Left kidney (tissue), 2 donors: Measurements from ENCODE around the gene BATF. TPM values are rescaled to one million over a fixed set of nuclear protein-coding genes. Genes with fewer than 3 reads are reported as not detected.

Experiments
- DNase-seq: peaks from one replicate; pipeline ENCODE4 v3.0.0-alpha.2; 2013
- polyA plus RNA-seq: library from polyadenylated mRNA; unstranded; fragments of 120-200 nt; gene quantifications from one replicate; pipeline ENCODE4 v1.2.1, GENCODE V29; 2013; ENCODE audit not compliant: insufficient read length

Gene BATF
- polyA plus RNA-seq, 1 donor, result not detected

DNA sequence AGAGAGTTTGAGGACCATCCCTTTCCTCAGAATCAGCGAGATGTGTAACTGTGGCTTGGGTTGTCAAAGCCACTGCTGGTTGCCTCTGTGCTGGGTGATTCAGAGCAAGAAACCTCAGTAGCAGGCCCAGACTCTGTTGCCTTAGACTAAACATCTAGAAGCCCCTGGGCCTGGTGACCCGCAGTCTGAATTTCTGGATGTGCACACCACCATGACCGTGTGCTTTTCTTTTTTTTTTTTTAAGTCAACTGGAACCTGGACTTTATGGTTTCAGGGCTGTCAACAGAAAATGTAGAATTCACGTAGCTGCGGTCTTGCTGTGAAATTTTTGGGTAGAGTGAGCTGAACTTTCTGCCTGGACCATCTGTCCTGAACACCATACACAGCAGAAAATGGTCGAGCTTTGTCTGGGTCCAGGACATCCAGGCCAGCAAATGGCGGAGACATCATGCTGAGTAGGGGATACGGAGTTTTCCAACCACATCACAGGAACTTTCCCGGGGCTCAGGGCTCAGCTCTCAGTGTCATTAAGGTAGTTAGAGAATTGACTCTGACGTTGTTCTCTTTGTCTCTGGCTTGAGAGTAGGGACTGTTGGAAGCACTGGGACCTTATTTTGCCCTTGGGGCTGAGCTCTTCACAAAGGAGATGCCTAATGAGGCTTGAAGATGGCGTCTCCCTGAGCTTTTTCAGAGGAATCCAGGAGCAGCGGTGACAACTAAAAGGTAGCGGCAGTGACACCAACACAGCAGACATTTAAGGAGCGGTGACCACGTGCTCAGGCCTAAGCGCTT lies 23.0 kb upstream of the BATF start:
- no peak for DNase-seq

DNA sequence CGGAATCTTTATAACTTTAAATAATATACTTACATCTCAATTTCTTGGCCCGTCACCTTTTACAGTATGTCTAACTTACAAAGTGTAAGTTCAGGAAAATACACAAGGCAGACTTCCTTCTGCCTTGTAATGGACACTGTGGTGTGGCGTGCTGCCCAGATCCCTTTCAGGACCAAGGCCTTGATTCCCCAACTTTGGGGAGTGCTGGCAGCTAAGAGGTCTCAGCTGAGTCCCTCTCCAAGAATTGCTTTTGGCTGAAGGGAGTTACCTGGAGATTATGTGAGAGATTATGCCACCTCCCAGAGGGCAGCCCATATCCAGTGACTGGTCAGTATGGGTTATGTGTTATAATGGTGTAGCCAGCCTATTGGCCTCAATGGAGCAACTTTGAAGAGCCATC lies 21.2 kb upstream of the BATF start:
- no peak for DNase-seq

DNA sequence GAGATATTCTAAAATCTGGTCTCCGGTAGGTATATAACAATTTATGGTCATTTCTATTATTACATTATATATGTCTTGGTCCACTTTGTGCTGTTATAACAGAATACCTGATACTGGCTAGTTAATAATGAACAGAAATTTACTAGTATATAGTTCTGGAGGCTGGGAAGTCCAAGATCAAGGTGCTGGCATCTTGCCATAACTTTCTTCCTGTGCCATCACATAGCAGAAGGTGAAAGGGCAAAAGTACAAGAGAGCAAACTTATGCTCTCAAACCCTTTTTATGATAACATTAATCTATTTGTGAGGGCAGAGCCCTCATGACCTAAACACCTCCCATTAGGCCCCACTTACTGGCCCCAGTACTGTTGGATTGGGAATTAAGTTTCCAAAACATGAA lies 17.9 kb upstream of the BATF start:
- DNase-seq, result no peak

DNA sequence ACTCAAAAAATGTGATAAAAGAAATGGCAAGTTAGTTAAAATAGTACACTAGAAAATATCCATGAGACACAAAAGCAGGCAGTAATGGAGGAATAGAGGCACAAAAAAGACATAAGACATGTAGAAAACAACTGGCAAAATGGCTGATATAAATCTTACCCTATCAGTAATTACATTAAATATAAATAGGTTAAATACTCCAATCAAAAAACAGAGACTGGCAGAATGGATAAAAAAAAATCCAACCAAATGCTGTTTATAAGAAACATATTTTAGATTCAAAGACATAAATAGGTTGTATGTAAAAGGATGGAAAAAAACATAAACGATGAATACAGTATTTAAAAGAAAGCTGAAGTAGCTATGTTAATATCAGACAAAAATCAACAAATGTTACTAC lies 15.3 kb upstream of the BATF start:
- no peak for DNase-seq

DNA sequence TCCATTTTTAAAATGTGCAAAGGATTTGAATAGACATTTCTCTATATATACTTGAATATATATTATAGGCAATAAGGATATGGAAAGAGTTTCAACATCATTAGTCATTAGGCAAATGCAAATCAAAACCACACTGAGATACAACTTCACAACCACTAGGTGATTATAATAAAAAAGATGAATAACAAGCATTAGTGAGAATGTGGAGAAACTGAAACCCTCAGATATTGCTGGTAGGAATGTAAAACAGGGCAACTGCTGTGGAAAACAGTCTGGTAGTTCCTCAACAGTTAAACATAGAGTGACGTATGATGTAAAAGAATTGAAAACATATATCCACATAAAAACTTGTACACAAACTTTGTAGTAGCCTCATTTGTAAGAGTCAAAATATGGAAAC lies 11.7 kb upstream of the BATF start:
- DNase-seq, result no peak

DNA sequence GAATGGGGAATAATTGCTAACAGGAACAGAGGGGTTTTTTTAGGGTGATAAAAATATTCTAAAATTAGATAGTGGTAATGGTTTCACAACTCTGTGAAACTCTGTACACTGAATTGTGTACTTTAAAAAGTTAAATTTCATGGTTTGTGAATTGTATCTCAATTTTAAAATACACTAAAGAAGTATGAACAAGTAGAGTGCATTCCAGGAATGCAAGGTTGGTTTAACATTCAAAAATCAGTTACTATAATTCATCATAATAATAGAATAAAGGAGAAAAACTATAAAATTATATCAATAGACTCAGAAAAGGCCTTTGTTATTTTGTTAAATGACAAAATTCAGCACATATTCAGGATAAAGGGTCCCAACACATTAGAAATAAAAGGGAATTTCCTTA lies 11.1 kb upstream of the BATF start:
- DNase-seq, result no peak

DNA sequence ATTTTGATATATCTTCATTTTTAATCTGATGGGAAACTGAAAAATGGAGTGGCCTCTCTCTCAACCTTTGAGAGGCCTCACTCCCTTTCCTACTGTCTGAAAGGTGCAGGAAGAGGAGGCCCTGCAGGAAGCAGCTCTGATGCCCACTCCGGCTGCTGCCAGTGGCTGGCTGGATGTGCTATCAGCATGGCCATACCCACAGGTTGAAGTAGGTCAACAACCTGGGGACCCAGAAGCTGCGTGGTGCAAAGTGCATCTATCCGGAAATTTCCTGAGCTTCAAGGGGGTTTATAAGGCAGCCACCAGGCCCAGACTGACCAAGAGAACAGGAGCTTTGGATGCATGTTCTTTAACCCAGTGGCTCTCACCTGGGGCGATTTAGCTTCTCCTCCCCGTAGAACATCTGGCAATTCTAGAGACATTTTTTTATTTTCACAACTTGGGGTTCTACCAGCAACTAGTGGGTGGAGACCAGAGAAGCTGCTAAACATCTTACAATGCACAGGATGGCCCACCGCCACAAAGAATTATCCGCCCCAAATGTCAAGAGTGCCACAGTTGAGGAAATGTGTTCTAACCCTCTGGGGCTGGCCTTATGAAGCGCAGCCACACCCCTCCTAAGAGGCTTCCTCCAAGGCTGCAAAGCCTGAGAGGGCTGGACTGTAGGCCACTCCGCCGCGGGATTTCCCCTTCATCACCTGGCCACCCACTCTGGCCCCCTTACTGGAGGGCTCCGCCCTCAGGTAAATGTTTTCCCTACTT lies 8.2 kb upstream of the BATF start:
- DNase-seq, result no peak

DNA sequence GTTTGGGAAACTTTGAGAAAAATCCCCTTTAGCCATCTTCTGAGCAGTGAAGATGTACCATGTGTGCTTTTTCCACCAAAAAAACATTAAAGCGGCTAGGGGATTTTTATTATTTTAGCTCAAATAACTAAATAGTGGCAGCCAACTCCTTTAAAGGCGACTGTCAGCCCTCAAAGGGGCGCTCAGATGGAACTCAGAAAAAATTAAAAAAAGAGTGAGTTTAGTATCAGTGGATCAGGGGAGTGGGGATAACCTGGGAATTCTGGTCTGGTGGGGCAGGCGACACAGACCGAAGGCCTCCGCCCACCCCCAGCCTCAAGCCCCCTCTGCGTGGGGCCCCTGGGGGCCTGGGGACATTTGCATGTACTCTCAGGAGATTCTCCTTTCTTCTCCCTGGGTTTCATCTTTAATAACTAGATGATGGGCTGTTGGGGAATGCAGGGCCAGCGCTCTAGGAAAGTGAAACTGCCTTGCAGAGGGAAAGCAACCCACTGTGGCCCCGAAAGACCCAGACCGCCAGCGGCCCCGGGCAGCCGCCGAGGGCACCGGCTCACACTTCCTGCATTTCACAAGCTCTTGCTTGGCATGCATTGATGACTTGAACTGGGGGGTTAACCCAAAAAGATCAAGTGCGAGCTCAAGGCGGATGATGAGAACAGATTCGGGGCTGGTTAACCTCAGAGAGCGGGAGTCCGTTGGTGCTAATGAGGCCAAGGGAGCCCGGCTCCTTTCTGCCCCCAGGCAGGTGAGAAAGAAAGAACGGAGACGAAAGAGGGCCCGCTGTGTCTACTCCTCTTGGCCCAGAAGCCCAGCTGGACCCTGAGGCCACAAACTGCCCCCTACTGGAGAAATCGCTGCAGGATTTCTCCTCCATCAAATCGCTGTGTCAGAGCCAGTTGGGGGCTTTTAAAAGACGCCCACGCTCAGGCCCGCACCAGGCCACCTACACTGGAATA lies 7.3 kb upstream of the BATF start:
- no peak for DNase-seq

DNA sequence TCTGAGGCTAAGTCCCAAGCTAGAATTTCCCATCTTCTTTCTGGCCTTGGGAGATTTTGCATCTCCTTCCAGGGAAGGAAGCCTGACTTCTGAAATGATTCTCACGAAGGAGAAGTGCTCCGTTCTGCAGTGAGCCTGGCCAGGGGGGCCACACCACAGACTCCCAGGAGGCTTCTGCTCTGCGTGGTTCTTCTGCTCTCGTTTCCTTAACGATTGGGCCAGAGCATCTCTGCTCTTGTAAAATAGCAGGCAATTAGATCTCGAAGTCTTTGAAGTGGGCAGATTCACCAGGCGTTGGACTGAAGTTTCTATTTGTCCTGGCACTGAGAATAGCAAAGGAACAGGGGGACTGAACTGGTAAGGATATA lies 6.7 kb upstream of the BATF start:
- DNase-seq, result no peak

DNA sequence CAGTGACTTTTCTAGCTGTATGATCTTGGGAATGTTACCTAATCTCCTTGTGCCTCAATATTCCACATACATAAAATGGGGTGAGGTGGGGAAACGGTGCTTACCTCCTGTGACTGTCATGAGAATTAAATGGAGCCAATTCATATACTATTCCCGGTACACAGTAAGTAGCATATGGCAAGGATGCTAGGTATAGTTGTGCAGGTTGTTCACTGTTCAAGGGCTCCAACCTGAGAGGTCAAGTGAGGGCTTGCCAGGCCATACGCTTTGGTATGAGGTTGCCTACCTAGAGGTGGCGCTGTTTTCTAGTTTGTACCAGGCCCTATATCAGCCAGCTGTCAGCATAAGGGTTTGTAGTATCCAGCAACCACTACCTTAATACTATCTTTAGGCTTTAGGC lies 3.6 kb upstream of the BATF start:
- no peak for DNase-seq

DNA sequence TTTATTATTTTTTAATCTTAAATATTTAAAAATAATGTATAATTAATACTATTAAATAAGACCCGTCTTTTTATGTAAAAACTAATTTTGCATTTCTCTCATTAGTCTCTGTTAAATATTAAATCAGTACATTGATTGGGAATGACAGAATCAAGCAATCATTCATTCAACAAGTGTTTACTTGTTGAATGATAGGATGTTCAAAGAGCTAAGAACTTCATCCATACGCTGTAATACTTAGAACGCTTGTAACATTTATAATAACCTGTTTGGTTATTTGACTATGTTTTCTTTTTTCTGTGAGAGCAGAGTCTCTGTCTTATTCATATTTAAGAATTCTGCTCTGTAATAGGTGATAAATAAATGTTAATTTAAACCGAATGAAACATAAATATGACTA lies 2.9 kb upstream of the BATF start:
- DNase-seq, result no peak

DNA sequence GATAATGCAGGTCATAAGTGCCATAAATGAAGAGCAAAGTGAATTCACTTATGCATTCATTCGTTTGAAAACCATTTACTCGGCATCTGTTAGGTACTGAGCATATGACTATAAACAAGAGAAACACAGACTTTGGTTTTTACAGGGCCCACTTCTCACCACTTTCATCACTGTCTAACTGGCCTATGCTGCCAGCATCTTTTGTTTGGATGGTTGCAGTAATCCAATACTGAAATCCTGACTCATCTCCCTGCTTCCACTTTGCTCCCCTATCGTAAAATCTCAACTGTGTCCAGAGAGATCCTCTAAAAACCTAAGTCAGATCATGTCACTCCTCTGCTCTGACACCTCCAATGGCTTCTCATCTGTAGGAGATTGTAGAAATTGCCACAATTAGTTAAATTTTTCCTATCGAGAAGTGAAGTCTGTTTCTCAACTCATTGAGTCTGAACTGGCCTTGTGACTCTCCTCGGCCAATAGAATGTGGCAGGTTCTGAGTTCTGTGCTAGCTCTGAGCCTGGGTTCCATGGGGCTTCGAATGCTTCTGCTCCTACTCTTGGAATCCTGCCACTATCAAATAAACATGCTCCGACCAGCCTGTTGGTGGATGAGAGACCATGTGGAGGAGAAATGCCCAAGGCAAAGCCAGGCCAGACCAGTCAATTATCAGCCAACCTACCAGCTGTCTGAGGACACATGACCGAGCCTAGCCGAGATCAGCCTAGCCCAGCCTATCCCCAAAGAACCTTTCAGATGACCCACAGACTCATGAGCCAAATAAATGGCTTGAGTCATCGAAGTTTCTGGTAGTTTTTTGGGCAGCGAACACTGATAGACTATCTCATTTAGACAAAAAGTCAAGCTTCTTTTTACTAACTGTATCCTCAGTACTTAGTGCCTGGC lies 2.2 kb upstream of the BATF start:
- DNase-seq, result no peak

DNA sequence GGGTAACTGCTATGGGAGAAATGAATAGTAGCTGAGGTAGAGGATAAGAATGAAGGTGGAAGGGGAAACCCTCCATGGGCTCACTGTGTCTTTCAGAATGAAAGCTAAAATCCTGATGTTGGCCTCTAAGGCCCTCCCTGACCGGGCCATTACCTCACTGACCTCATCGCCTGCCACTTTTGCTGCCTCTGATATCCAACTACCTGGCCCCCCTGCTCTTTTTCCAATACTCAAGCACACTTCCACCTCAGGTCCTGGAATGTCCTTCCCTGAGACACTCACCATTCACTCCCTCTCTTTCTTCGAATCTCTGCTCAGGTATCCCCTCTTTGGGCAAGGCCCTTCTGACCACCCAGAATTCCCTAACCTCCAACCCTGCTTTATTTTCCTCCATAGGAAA lies 1.4 kb upstream of the BATF start:
- no peak for DNase-seq

DNA sequence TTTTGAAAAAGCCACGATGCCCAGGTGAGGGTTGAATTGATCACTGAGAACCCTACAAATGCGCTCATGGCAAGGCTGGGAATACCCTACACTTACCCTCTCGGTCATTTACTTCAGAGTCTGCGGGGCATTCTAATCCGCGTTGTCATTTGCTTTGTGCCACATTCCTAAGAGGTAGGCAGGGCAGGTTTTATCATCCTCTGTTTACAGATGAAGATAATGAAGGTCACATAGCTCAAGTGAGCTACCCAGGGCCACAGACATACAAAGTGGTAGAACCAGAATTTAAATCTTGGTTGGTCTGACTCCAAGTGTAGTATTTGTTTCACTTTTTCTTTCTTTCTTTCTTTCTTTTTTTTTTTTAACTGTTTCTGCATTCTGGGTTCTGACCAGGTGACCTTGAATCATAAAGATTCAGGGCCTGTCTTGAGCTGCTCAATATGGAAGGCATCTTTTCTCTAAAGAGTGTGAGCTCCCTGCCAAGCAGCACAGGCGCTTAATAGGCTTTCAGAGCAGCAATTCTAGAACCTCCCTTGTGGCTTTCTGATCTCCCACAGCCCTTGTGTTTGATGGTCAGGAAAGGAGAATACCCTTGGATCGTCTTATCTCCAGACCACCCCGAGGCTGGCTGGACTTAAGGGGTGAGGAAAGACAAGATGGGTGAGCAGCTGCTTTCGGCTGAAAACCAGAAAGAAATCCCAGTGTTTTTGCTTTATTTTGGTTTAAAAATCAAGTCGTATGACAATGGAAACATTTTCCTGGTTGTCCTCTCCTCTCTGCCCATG lies 662 bp upstream of the BATF start:
- no peak for DNase-seq

DNA sequence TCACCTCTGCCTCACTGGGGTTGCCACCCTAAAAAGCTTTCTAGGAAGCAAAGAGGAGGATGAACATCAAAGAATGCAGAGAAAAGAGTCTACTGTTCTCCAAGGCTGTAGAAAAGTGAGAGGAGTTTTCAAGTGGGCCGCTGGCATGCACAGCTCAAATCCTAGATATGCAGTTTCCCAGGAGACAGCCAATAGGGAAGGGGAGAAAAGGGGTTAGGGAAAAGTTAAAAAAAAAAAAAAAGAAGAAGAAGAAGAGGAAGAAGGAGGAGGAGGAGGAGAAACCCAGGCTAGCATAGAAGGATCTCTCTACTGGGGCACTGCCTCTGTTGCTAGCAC lies 682 bp downstream of the BATF start:
- no peak for DNase-seq

DNA sequence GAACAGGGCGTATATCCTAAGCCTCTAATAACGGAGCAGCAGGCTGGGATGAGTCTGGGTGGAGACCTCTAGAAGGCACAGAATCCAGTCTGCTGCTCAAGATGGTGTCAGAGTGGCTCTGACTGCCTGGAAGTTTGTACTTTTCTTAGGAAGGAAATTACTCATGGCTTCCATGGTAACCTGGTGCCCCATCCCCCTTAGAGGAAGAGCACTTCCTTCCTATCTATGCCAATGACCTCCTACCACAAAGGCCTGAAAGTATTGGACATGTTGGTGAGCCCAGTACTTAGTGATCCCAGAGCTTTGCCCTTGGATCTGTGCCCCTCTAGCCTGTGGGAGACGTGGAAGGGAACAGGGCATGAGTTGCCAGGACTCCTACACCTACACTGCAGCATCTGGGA lies 1.5 kb downstream of the BATF start:
- no peak for DNase-seq

DNA sequence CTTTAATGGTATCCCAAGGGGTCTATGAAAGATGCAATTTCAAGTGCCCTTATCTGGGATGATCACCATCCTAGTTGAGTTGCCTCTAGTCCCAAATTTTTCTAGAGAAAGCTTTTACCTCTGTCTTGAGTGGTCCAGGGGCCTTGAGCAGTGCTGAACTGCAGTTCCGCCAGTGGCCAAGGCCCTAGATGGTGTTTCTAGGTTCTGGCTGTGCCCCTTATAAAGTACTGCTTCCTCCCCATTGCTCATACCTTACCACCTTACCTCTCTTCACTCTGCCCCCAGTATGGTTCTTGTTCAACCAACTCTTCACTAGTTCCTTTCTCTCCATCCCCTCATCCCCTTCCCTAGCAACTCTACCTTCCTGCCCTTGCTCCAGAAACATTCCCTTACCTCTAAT lies 3.7 kb downstream of the BATF start:
- no peak for DNase-seq

DNA sequence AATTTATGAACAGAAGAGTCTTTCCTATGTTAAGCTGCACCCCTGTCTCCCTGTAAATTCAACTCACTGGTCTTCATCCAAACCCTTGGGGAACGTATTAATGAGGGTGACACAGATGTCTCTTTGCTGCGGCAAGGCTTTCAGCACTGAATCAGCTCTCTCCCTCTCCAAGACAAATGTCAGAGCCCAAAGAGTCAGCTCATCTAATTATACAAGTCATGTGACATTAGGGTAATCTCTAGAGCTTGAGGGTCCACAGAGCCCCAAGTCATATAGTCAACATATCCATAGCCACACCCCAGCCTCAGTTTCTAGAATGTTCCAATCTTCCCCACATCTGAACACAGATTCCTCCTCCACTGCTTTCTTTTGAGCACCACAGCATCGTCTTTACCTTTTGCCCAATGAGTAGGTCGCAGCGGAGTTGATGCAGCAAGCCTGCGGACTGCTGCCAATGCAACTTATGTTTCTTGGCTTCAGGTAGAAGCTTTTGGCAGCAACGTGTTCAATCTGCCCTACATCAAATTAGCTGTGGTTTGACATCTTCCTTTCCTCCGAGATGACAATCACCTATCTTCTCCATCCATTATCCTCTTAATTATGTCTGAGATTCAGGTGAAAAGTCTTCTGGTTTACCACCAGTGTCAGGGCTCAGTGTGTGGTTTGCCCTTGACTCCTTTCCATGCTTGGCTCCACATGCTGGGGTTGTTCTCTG lies 5.3 kb downstream of the BATF start:
- no peak for DNase-seq

DNA sequence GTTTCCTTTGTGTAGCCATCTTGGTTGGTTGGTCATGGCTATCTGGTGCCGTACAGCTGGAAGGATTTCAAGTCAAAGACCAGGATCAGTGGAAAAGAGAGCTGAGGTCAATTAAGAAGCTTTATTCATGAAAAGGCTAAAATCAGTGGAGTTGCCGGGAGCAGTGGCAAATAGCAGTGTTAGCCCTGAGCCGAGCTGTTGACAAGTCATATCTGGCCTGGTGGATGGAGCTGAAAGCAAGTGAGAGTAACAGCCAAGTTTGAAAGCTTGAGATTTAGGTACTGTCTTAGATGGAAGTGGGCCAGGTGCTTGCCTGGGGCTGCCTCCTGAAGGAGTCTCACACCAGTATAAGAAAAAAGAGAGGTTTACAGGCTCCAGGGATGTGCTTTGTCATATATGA lies 9.0 kb downstream of the BATF start:
- no peak for DNase-seq

DNA sequence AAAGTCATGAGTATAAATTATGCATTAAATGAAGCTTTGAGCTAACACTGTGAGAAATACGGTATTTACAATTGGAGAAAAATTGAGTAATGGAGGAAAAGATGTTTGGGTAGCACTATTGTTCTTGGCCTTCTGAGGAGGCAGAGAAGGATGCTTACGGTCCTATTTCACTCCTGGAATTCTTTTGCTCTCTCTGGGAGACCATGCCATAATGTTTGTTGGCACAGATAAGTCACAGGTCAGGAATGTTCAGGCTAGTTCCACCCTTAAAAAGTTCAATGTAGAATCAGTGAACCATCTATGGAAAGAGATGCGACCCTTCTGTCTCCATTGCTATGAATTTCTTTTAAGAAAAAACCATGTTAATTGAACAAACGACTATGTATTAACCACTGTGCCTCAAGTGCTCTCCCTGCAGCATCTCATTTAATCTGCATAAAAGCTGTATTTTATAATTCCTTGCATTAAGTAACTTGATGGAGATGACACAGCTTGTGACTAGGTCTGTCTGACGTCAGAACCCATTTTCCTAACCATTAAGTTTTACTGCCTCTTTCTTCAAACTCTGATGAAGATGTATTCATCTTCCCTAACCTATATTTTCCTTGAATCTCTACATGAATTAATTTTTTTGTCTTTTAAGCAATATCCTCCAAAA lies 9.5 kb downstream of the BATF start:
- no peak for DNase-seq
